Hepatocyte (in vitro differentiated cells): Measurements from ENCODE around the gene TPGS2.

Experiments used
- CTCF ChIP-seq: fragments of 200-600 bp; sonication (generic); IDR thresholded peaks from 2 replicates; pipeline ENCODE4 v1.5.1; 2016; ENCODE audit warnings: antibody characterized with exemption, mild to moderate bottlenecking; ENCODE audit not compliant: poor library complexity
- EZH2 ChIP-seq: fragments of 200-600 bp; sonication (generic); IDR thresholded peaks from 2 replicates; pipeline ENCODE4 v1.6.1; 2016; ENCODE audit warnings: antibody characterized with exemption, mild to moderate bottlenecking, borderline replicate concordance
- EZH2phosphoT487 ChIP-seq: fragments of 200-600 bp; sonication (generic); IDR thresholded peaks from one replicate; pipeline ENCODE4 v1.6.1; 2018; ENCODE audit warnings: antibody characterized with exemption, mild to moderate bottlenecking, low read depth, moderate library complexity; ENCODE audit not compliant: unreplicated experiment, severe bottlenecking

GRCh38 chr18:36811430-36811829 lies 17.4 kb downstream of the TPGS2 start:
- TF ChIP-seq EZH2phosphoT487 (no peak), CTCF (no peak), EZH2 (no peak)
